ENCODE results near the gene RPS6KA5.

Gene RPS6KA5

DNA sequence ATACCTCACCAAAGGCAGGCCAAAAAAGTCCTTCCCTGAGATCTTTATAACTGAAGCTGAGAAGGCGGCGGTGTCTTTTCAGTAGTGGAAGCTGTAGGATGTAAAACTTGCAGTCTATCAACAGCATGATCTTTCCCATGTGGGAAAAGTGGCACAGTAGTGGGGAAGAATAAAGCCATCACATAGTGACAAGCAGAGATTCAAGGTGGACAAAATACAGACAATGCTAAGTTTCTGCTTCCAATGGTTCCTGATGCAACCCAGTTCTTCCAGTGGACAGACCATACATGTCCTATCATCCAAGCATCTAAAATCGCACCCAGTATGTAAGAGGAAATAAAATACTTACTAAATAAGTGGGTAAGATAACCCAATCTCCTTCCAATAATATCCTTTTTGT is 4.1 kb downstream of the RPS6KA5 start:
- no peak for ATAC-seq
- no peak for TF ChIP-seq OSR1 (CRISPR knock-in tag; IDR thresholded peaks at IDR 0.05)
- no peak for TF ChIP-seq CSDC2 (CRISPR knock-in tag; IDR thresholded peaks at IDR 0.05)
- TF ChIP-seq, protein P1, sequence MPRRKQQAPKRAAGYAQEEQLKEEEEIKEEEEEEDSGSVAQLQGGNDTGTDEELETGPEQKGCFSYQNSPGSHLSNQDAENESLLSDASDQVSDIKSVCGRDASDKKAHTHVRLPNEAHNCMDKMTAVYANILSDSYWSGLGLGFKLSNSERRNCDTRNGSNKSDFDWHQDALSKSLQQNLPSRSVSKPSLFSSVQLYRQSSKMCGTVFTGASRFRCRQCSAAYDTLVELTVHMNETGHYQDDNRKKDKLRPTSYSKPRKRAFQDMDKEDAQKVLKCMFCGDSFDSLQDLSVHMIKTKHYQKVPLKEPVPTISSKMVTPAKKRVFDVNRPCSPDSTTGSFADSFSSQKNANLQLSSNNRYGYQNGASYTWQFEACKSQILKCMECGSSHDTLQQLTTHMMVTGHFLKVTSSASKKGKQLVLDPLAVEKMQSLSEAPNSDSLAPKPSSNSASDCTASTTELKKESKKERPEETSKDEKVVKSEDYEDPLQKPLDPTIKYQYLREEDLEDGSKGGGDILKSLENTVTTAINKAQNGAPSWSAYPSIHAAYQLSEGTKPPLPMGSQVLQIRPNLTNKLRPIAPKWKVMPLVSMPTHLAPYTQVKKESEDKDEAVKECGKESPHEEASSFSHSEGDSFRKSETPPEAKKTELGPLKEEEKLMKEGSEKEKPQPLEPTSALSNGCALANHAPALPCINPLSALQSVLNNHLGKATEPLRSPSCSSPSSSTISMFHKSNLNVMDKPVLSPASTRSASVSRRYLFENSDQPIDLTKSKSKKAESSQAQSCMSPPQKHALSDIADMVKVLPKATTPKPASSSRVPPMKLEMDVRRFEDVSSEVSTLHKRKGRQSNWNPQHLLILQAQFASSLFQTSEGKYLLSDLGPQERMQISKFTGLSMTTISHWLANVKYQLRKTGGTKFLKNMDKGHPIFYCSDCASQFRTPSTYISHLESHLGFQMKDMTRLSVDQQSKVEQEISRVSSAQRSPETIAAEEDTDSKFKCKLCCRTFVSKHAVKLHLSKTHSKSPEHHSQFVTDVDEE (CRISPR knock-in tag; IDR thresholded peaks at IDR 0.05) = no peak

DNA sequence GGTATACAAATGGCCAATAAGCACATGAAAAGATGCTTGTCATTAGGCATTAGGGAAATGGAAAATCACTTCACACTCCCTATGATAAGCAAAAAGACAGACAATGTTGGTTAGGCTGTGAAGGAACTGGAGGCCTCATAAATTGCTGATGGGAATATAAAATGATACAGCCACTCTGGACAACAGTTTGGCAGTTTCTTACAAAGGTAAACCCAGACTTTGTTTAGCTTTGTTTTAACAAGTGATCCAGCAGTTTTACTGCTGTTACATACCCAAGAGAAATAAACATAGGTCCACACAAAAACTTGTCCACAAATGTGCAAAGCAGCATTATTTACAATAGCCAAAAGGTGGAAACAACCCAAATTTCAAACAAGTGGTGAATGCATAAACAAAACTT is 5.4 kb downstream of the RPS6KA5 start:
- no peak for ATAC-seq
- TF ChIP-seq ZC3H10 (CRISPR knock-in tag; IDR thresholded peaks at IDR 0.05) (no peak), ESRRG (CRISPR knock-in tag; IDR thresholded peaks at IDR 0.05) (no peak), RARB (CRISPR knock-in tag; IDR thresholded peaks at IDR 0.05) (no peak), PPARA (CRISPR knock-in tag; IDR thresholded peaks at IDR 0.05; ENCODE audit: borderline replicate concordance) (no peak), ARNTL (CRISPR knock-in tag; IDR thresholded peaks at IDR 0.05; ENCODE audit: borderline replicate concordance, low read depth) (no peak), SNAI2 (CRISPR knock-in tag; IDR thresholded peaks at IDR 0.05) (no peak), TCF4 (CRISPR knock-in tag; IDR thresholded peaks at IDR 0.05; ENCODE audit: borderline replicate concordance) (no peak), CSDC2 (CRISPR knock-in tag; IDR thresholded peaks at IDR 0.05) (no peak), ZNF565 (CRISPR knock-in tag; conservative IDR thresholded peaks at IDR 0.05; ENCODE audit: low read depth) (no peak), ZNF8 (CRISPR knock-in tag; IDR thresholded peaks at IDR 0.05) (no peak)
- TF ChIP-seq, protein P2, sequence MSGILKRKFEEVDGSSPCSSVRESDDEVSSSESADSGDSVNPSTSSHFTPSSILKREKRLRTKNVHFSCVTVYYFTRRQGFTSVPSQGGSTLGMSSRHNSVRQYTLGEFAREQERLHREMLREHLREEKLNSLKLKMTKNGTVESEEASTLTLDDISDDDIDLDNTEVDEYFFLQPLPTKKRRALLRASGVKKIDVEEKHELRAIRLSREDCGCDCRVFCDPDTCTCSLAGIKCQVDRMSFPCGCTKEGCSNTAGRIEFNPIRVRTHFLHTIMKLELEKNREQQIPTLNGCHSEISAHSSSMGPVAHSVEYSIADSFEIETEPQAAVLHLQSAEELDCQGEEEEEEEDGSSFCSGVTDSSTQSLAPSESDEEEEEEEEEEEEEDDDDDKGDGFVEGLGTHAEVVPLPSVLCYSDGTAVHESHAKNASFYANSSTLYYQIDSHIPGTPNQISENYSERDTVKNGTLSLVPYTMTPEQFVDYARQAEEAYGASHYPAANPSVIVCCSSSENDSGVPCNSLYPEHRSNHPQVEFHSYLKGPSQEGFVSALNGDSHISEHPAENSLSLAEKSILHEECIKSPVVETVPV (CRISPR knock-in tag; IDR thresholded peaks at IDR 0.05) = no peak
- TF ChIP-seq, protein P3, sequence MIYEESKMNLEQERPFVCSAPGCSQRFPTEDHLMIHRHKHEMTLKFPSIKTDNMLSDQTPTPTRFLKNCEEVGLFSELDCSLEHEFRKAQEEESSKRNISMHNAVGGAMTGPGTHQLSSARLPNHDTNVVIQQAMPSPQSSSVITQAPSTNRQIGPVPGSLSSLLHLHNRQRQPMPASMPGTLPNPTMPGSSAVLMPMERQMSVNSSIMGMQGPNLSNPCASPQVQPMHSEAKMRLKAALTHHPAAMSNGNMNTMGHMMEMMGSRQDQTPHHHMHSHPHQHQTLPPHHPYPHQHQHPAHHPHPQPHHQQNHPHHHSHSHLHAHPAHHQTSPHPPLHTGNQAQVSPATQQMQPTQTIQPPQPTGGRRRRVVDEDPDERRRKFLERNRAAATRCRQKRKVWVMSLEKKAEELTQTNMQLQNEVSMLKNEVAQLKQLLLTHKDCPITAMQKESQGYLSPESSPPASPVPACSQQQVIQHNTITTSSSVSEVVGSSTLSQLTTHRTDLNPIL (CRISPR knock-in tag; IDR thresholded peaks at IDR 0.05; ENCODE audit: low read depth) = no peak
- TF ChIP-seq, protein P1 (CRISPR knock-in tag; IDR thresholded peaks at IDR 0.05) = no peak

DNA sequence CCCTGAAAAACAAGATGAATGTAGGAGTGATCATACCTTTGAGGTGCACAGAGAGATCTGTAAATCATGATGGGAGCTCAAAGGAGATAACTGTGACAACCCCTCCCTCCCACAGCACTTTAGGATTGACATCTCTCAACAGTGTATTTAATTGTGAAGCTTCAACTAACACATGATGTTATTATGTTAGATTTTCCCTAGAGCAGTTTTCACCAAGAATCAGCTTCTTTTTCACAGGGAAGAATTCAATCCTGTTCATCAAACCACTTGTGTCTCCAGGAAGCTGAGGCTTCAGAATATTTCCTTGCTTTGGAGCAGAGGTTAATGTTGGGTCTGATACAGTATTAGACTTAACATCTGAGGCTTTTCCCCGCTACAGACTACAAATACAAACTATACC is 11.8 kb downstream of the RPS6KA5 start:
- ATAC-seq = no peak
- TF ChIP-seq BACH2 (CRISPR knock-in tag; IDR thresholded peaks at IDR 0.05; ENCODE audit: borderline replicate concordance) (no peak), TOX (CRISPR knock-in tag; IDR thresholded peaks at IDR 0.05; ENCODE audit: borderline replicate concordance) (no peak), ZNF565 (CRISPR knock-in tag; conservative IDR thresholded peaks at IDR 0.05; ENCODE audit: low read depth) (no peak), ARNTL (CRISPR knock-in tag; IDR thresholded peaks at IDR 0.05; ENCODE audit: borderline replicate concordance, low read depth) (no peak), CSDC2 (CRISPR knock-in tag; IDR thresholded peaks at IDR 0.05) (no peak), TCF4 (CRISPR knock-in tag; IDR thresholded peaks at IDR 0.05; ENCODE audit: borderline replicate concordance) (no peak), OSR1 (CRISPR knock-in tag; IDR thresholded peaks at IDR 0.05) (no peak), RARB (CRISPR knock-in tag; IDR thresholded peaks at IDR 0.05) (no peak), ZNF70 (CRISPR knock-in tag; IDR thresholded peaks at IDR 0.05) (no peak), ZFP3 (CRISPR knock-in tag; IDR thresholded peaks at IDR 0.05) (no peak), ZNF8 (CRISPR knock-in tag; IDR thresholded peaks at IDR 0.05) (no peak), SNAI2 (CRISPR knock-in tag; IDR thresholded peaks at IDR 0.05) (no peak), GLIS3 (CRISPR knock-in tag; IDR thresholded peaks at IDR 0.05) (no peak), ISL1 (CRISPR knock-in tag; IDR thresholded peaks at IDR 0.05) (no peak)
- TF ChIP-seq, protein P3 (CRISPR knock-in tag; IDR thresholded peaks at IDR 0.05; ENCODE audit: low read depth) = no peak
- TF ChIP-seq, protein P4, sequence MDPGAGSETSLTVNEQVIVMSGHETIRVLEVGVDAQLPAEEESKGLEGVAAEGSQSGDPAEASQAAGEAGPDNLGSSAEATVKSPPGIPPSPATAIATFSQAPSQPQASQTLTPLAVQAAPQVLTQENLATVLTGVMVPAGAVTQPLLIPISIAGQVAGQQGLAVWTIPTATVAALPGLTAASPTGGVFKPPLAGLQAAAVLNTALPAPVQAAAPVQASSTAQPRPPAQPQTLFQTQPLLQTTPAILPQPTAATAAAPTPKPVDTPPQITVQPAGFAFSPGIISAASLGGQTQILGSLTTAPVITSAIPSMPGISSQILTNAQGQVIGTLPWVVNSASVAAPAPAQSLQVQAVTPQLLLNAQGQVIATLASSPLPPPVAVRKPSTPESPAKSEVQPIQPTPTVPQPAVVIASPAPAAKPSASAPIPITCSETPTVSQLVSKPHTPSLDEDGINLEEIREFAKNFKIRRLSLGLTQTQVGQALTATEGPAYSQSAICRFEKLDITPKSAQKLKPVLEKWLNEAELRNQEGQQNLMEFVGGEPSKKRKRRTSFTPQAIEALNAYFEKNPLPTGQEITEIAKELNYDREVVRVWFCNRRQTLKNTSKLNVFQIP (CRISPR knock-in tag; IDR thresholded peaks at IDR 0.05; ENCODE audit: borderline replicate concordance, low read depth) = no peak
- TF ChIP-seq, protein P2 (CRISPR knock-in tag; IDR thresholded peaks at IDR 0.05) = no peak
- TF ChIP-seq, protein P1 (CRISPR knock-in tag; IDR thresholded peaks at IDR 0.05) = no peak
